NK-92 treated with Interleukin-12 subunit alpha and Interleukin-12 subunit beta, amount 100 ng/mL, for 24 hours (cell line): ENCODE measurements around the gene POLE2.
"Not testable (repeated sequence)": the region's sequence is repeated elsewhere in the genome, so short reads cannot be mapped to it uniquely, and the experiment has no call there.

Experiments used
- DNase-seq: peaks from one replicate; lab custom pipeline; 2025; lab: John Stamatoyannopoulos, UW

POLE2 gene

DNA sequence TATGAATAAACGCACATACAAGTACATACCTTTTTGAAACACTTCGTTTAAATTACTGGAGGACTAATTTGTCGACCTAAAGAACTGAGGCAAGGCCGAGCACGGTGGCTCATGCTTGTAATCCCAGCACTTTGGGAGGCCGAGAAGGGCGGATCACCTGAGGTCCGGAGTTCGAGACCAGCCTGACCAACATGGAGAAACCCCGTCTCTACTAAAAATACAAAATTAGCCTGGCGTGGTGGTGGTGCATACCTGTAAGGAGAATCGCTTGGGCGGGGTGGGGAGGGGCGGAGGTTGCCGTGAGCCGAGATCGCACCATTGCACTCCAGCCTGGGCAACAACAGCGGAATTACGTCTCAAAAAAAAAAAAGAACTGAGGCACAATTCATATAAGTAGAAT is 68.7 kb downstream of the POLE2 start:
- not testable (repeated sequence) for DNase-seq

DNA sequence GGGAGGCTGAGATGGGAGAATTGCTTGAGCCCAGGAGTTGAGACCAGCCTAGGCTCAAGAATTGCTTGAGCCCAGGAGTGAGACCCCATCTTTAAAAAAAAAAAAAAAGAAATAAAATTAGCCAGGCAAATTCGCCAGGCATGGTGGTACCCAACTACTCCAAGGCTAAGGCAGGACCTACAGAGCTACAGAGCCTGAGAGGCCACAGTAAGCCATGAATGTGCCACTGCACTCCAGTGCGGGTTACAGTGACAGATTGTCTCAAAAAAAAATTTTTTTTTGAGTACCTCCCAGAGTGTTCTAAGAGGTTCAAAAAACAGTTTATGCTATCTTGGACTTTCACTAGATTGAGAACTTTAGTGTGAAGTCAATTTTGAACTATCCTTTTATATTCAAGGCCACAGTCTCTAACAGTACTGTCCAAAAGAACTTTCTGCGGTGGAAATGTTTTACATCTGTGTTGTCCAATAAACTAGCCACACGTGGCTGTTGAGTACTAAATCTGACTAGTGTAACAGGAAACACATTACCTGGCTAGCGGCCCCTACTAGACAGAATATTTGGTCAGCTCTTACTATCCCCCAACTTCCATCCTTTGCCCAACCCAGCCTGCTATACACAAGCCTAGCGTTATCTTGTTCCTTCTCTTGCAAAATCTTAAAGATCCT is 70.0 kb downstream of the POLE2 start:
- DNase-seq = no peak

DNA sequence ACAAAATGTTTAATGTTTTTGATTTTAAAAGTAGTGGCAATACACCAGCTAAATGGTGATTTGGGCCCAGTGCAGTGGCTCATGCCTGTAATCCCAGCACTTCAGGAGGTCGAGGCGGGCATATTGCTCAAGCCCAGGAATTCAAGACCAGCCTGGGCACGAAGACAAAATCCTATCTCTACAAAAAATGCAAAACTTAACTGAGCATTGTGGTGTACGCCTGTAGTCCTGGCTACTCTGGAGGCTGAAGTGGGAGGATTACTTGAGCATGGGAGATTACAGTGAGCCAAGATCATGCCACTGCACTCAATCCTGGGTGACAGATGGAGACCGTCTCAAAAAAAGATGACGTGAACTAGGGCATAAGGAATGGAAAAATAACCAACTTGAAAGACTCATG is 72.2 kb downstream of the POLE2 start:
- DNase-seq = no peak

DNA sequence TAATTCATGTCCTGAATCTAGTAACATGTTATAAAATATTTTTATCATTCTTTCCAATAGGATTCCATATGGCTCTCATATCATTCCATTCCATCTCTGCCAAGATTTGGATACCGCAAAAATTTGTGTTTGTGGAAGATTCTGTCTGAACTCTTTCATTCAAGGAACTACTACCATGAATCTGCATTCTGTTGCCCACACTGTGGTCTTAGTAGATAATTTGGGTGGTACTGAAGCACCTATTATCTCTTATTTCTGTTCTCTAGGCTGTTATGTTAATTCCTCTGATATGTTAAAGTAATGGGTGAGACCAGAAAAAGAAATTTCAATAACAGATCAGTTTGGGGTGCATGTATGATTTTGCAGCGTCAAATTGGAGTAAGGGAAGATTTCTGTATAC is 73.8 kb downstream of the POLE2 start:
- DNase-seq = no peak

DNA sequence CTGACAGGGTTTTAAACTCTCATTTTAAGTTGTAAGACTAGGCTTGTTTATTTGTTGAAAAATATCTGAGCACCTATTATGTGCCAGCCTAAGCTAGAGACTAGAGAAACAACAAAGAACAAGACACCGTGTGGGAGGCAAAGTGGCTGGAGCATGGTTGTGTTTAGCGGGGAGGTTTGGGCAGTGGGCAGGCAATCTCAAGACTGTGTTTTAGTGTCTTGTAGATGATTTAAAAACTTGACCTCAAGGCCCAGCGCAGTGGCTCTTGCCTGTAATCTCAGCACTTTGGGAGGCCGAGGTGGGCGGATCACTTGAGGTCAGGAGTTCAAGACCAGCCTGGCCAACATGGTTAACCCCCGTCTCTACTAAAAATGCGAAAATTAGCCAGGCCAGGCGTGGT is 75.3 kb downstream of the POLE2 start:
- no peak for DNase-seq

DNA sequence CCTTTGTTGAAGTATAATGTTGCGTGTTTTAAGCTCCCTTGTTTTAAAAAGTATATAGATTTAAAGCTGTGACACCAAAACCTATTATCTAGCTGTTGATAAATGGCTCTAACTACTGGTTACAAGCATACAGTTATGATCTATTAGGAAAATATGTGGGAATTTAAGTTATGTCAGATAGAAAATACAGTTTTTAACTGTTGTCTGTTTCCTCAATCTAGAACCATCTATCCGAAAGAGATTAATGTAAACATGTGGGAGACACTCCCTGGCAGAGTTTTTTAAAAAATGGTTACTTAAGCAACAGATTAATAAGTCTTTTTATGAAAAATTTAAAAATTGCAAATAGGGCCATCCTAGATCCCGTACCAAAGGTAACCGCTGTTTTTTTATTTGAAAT is 75.8 kb downstream of the POLE2 start:
- no peak for DNase-seq

DNA sequence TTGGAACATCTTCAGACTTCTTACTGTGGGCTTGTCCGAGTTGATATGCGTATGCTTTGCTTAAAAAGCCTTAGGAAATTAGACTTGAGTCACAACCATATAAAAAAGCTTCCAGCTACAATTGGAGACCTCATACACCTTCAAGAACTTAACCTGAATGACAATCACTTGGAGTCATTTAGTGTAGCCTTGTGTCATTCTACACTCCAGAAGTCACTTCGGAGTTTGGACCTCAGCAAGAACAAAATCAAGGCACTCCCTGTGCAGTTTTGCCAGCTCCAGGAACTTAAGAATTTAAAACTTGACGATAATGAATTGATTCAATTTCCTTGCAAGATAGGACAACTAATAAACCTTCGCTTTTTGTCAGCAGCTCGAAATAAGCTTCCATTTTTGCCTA is 80.4 kb downstream of the POLE2 start:
- DNase-seq = no peak

DNA sequence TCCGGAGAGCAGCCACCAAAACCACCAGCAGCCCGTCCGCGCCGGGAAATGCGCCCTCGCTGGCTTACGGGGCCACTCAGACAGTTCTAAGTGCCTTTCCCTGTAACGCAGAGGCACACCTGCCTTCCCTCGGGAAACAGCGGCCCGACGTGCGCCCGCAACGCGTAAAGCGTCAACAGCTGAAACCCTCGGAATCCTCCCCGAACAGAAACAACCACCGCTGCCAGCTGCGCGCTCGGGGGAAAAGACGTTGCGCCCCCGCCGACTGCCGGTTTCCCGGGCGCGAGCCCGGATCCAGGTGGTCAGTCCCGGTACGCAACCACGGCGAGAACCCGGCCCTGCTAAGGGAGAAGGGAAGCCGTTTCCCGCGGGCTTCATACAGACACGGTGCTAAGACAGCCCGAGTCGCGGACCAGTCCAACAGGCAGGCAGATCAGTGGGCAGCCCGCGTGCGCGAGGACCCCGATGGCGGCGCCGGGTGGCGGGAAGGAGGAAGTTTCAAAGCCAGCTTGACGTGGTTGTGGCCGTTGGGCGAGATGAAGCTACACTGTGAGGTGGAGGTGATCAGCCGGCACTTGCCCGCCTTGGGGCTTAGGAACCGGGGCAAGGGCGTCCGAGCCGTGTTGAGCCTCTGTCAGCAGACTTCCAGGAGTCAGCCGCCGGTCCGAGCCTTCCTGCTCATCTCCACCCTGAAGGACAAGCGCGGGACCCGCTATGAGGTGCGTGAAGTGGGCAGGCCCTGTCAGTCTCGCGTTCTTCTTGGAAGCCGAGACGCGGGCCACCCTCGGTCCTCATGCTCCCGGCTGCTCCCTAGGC is 89.3 kb downstream of the POLE2 start, which contains the start of gene LRR1:
Gene LRR1 (plus strand): TSS at position 456 of the 816 bp plus-strand sequence. CDS start 81 bp downstream, at position 537.
- peak; percentile 69 for DNase-seq

DNA sequence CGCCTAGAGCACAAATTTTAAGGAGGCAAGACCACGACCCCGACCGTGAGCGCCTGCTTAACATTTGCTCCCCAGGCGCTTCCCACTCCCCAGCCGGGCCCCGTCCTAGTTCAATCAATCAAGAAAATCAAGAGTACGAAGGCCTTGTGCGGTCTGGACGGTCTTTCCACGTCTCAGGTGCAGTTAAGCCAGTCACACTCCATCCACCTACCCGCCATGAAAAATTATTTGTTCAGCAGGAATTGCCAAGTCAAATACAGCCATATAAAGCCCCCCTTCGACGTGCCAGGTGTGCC is 89.9 kb downstream of the POLE2 start:
- no peak for DNase-seq

DNA sequence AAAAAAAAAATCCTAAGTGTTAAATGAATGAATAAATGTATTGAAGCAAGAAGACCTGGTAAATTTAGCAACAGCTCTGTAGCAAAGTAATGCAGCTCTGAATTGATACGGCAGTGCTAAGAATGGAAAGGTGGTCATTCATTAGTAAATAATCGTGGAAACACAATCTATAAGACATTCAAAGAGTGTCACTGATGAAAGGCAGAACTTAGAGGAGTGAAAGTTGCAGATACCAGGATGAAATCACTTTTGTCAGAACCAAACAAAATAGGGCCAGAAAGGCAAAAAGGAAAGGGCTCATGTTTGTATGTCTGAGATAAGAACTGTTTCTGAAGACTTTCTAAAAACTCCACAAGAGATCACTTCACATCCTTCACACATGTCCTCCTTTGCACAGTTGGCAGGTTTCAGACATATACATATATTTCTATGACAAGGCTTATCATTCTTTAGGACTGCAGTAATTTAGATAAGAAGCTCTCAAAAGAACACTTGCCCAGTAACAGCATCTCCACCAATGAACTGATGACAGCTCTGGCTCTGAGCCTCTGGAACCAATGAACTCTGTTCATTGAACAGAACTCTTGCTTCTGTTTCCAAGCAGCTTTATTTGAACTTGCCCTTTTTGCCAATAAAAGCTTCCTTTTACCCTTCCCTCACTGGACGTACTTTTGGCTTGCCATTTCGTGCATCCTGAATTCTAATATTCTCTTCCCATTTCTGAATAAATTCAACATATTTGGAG is 93.5 kb downstream of the POLE2 start:
- DNase-seq = no peak
